ENCODE results near the gene PTTG1. TPM values are rescaled to one million over a fixed set of nuclear protein-coding genes. Genes with fewer than 3 reads are reported as not detected.

The PTTG1 gene
- total RNA-seq, 2 donors from 2014 or later = 2.4 to 3.3 TPM

GRCh38 chr5:160449458-160449857 lies 27.8 kb downstream of the PTTG1 start:
- ATAC-seq = no peak
- DNase-seq = no peak
- intact Hi-C loops (cut with DNase I) = no loop called here

DNA sequence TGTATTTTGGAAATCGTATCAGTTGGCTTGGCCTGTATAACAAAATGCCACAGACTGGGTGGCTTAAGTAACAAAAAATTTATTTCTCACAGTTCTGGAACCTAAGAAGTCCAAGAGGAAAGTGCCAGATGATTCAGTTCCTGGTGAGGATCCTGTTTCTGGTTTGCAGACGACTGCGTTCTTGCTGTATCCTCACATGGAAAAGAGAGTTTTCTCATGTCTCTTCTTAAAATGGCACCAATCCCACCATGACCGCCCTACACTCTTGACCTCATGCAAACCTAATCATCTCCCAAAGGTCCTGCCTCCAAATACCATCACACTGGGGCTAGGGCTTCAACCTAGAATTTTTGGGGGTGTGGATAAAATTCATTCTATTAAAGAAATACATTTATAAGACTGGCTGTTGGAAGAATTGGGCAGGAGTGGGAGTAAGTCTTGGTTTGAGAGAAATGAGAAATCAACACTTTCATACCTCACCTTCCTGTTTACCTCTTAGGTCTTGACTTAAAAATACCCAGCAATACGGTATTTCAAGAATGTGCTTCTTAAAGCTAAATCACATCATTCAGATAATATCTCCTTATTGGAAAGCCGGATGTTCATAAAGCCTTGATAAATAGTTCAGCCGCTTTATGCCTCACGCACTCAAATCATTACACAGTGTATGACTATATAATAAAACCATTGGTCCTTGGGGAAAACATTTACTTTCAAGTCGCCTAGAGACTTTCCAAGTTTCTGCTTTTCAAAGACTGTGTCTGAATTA lies 28.7 kb downstream of the PTTG1 start:
- no peak for DNase-seq

GRCh38 chr5:160451281-160451680 lies 29.6 kb downstream of the PTTG1 start:
- ATAC-seq (no peak), DNase-seq (no peak)
- intact Hi-C loops (cut with DNase I) = no loop called here

More for the DNA sequence above, 28.7 kb downstream of the PTTG1 start:
- intact Hi-C loops (cut with DNase I) = no loop called here
- no peak for ATAC-seq

DNA sequence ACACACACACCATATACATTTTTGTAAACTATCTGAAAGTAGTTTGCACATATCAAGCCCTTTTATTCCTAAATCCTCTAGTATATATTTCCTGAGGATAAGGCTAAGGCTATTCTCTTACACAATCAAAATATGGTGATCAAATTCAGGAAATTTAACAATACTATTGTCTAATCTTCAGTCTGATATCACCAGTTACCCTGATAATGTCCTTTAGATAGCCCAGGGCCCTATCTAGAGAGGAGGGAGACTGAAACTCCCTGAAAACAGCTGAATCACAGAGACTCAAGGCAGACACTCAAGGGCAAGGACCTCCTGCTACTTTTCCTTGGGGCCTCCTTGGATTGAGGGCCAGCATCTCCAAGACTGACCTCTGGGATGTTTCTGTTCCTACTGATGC lies 30.4 kb downstream of the PTTG1 start:
- intact Hi-C loops (cut with DNase I) = no loop called here
- ATAC-seq (no peak), DNase-seq (no peak)

DNA sequence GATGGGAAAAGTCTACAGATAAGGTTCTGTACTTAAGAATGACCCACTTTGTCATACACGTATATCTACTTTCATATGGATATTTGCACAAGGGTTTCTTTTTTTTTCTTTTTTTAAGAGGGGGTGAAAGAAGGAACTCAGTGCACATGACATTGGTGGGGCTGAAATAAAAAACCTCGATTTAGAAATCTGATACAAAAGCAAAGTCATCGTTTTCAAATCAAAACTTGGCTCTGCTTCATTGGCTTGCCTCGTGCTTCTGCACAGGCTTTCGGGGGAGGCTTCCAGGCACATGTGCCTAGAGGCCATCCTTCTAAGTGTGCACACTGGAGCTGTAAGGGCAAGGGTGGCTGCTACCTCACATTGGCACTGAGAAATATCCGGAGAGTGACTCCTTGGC lies 31.1 kb downstream of the PTTG1 start:
- ATAC-seq (no peak), DNase-seq (no peak)
- intact Hi-C loops (cut with DNase I) = no loop called here

GRCh38 chr5:160453751-160454150 lies 32.1 kb downstream of the PTTG1 start:
- intact Hi-C loops (cut with DNase I) = no loop called here
- no peak for DNase-seq
- no peak for ATAC-seq

DNA sequence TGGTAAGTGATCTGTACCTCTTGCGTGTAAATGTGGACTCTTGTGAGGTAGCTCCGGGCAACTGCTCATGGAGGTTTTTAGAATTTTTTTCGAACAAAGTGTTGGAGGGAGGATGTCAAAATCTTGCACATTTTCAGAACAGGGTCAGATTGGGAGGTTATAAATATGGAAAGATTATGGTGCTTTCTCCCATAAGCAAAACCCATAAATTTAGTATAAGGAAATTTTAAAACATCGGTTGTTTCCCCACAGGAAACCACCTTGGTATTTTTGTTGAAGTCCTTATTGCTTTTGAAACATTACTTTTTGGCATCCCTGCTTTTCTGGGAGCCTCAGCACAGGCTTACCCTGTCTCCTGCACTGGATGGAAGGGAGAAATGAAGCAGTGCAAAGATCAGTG lies 33.9 kb downstream of the PTTG1 start:
- DNase-seq (no peak), ATAC-seq (no peak)
- intact Hi-C loops (cut with DNase I) = no loop called here

GRCh38 chr5:160456480-160457177 lies 35.0 kb downstream of the PTTG1 start:
- intact Hi-C loops (cut with DNase I) = no loop called here
- ATAC-seq = no peak
- no peak for DNase-seq

DNA sequence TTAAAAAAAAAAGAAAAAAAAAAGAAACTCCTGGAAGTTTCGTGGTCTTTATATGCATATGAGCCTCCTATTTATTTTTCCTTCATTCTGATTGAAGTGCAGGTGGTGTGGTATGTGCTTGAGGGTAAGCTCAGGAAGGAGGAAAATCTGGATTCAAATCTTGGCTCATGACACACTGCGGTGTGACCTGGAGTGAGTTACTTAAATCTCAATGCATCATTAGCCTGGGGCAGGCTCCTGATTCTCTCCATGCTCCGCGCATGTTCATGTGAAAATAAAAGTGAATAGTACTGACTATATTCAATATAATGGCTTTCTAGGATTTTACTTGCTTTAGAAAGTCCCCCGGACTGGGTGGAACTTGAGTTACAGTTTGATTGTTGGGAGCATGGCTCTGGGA lies 35.6 kb downstream of the PTTG1 start:
- ATAC-seq (no peak), DNase-seq (no peak)
- intact Hi-C loops (cut with DNase I) = no loop called here

GRCh38 chr5:160458806-160459800 lies 37.4 kb downstream of the PTTG1 start:
- ATAC-seq = no peak
- intact Hi-C loops (cut with DNase I) = no loop called here
- no peak for DNase-seq

- intact Hi-C loops (cut with DNase I) = no loop called here
- ATAC-seq = no peak
- no peak for DNase-seq
Observed at GRCh38 chr5:160460377-160461049, 38.9 kb downstream of the PTTG1 start.

GRCh38 chr5:160461378-160461777 lies 39.7 kb downstream of the PTTG1 start:
- DNase-seq (no peak), ATAC-seq (no peak)
- intact Hi-C loops (cut with DNase I) = no loop called here

DNA sequence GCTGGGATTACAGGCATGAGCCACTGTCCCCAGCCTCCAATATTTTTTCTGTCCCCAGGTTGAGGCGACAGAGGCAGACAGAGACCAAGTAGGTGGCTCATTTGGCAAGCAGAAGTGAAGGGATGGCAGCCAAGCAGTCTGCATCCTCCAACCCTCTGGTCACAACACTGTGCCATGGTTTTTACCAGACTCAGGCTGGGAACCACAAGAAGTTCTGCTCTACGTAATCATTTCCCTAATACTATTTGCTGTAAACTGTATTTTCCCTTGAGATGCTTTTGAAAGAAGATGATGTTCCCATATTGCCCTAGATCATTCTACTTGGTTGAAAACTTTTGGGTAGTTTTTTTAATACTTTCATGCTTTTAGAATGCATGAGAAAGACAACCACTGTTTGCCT lies 40.5 kb downstream of the PTTG1 start:
- DNase-seq (no peak), ATAC-seq (no peak)
- intact Hi-C loops (cut with DNase I) = no loop called here

GRCh38 chr5:160463227-160463626 lies 41.6 kb downstream of the PTTG1 start:
- intact Hi-C loops (cut with DNase I) = no loop called here
- no peak for ATAC-seq
- DNase-seq = no peak

DNA sequence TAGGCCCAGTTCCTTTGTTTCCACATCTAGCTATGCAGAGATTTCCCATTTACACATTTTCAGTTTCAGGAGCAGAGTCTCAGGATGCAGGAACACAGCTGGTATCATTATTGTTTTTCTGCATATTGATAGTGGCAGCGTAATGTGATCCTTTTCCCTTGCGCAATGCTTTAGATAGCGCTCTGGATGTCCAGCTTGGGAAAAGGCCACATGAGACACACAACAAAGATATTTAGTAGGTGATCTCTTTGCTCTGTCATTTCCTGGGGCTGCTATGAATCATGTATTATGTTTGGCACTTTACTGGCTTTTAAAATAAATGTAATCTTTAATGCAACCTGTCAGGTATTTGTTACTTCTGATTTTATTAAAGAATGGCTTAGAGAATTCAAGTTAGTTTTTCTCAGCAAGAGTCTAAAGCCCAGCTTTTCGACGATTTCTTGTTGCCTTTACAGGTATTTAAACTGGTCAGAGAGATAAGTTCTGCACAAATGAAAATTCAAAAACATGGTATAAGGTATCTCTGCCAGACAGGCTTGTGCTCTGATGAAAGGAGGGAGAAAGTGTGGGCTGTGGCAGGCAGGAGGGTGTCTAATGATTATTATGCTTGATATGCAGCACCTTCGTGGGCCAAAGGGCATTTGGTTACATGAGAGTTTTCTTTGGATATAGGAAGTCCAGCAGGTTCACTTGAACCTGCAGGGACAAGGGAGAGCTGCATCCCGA lies 42.2 kb downstream of the PTTG1 start:
- DNase-seq = no peak
- intact Hi-C loops (cut with DNase I) = no loop called here
- ATAC-seq = no peak

DNA sequence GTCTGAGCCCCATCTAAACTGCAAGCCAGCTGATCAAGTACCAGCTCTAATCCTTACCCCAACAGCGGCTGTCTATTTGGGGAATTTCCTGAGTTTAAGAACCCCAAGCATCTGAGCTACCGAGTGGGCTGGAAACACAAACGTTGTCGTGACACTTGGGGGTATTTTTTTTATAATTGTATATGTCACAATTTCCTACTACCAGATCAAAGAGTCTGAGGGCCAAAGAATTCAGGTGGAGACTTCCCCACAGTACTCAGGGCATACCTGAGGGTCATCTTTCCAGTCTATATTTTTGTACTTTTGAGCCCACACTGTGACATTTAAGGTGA lies 42.8 kb downstream of the PTTG1 start:
- no peak for DNase-seq
- ATAC-seq = no peak
- intact Hi-C loops (cut with DNase I) = no loop called here

DNA sequence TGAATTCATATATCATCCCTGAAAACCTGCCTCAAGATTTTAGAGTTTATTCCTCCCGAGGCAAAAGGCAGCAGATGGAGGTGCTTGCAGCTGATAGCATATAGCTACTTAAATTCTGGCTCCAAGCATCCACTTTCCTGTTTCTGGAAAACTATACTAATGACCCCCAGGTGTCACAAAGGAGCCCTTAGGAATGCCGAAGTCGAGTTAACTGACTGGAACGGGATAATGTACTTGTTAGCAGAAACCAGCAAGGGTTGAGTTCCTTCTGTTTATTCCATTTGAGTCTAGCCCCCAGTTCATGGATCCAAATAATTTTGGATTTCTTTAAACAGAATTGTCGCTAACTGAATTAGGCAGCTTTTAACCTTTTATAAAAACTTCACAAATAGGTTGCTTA lies 44.5 kb downstream of the PTTG1 start:
- intact Hi-C loops (cut with DNase I) = no loop called here
- ATAC-seq = no peak
- no peak for DNase-seq

- DNase-seq (no peak), ATAC-seq (no peak)
- intact Hi-C loops (cut with DNase I) = no loop called here
Observed at GRCh38 chr5:160466889-160467554, 45.4 kb downstream of the PTTG1 start.
